GM23338 (cell line): ENCODE data around the gene UCK1. TPM values are rescaled to one million over a fixed set of nuclear protein-coding genes. Genes with fewer than 3 reads are reported as not detected.

ENCODE experiments used
- ATAC-seq: fragments of 200-7000 bp; cut with Tn5 transposase; 3 replicates; pipeline ENCODE4 v1.9.1; 2020
- DNase-seq: peaks from one replicate; pipeline ENCODE4 v3.0.0-alpha.2; 2015; ENCODE audit warnings: low spot score
- H2AFZ ChIP-seq: fragments of 200-600 bp; sonication (generic); 2 replicates; pipeline ENCODE4 v1.8.0; 2016; ENCODE audit warnings: antibody characterized with exemption, mild to moderate bottlenecking, moderate library complexity
- H3F3A ChIP-seq: fragments of 200-600 bp; sonication (generic); replicated peaks from 2 replicates; pipeline ENCODE4 v1.8.0; 2017; ENCODE audit warnings: antibody characterized with exemption, mixed run types, low read depth
- H3K27ac ChIP-seq: fragments of 200-600 bp; sonication (generic); 2 replicates; pipeline ENCODE4 v1.6.1; 2016; ENCODE audit warnings: low read depth
- H3K27me3 ChIP-seq: fragments of 200-600 bp; sonication (generic); 2 replicates; pipeline ENCODE4 v1.8.0; 2016; ENCODE audit warnings: mild to moderate bottlenecking, mixed run types, moderate library complexity; ENCODE audit not compliant: insufficient read depth
- H3K36me3 ChIP-seq: fragments of 200-600 bp; sonication (generic); 2 replicates; pipeline ENCODE4 v1.8.0; 2016; ENCODE audit warnings: mild to moderate bottlenecking; ENCODE audit not compliant: insufficient read depth
- H3K4me1 ChIP-seq: fragments of 200-600 bp; sonication (generic); 2 replicates; pipeline ENCODE4 v1.8.0; 2016; ENCODE audit warnings: mild to moderate bottlenecking, moderate library complexity; ENCODE audit not compliant: insufficient read depth
- H3K4me2 ChIP-seq: fragments of 200-600 bp; sonication (generic); 2 replicates; pipeline ENCODE4 v1.7.1; 2017; ENCODE audit warnings: mixed run types
- H3K4me3 ChIP-seq: fragments of 200-600 bp; sonication (generic); 2 replicates; pipeline ENCODE4 v1.6.1; 2016; ENCODE audit warnings: mixed run types
- H3K79me2 ChIP-seq: fragments of 200-600 bp; sonication (generic); replicated peaks from 2 replicates; pipeline ENCODE4 v1.8.0; 2017; ENCODE audit warnings: mild to moderate bottlenecking; ENCODE audit not compliant: insufficient read depth
- H3K9me2 ChIP-seq: fragments of 200-600 bp; sonication (generic); 2 replicates; pipeline ENCODE4 v1.8.0; 2017; ENCODE audit not compliant: insufficient read depth
- H4K20me1 ChIP-seq: fragments of 200-600 bp; sonication (generic); replicated peaks from 2 replicates; pipeline ENCODE4 v1.8.0; 2017; ENCODE audit warnings: mild to moderate bottlenecking; ENCODE audit not compliant: insufficient read depth
- H3K27ac Mint-ChIP-seq: 2 replicates; pipeline ENCODE4 v1.8.0; 2020; ENCODE audit warnings: inconsistent platforms, mild to moderate bottlenecking, moderate library complexity, mixed read lengths
- H3K27me3 Mint-ChIP-seq: 3 replicates; pipeline ENCODE4 v1.8.0; 2022; ENCODE audit warnings: low read depth, mild to moderate bottlenecking, moderate library complexity, mixed read lengths, inconsistent platforms; ENCODE audit not compliant: insufficient read depth, poor library complexity
- H3K36me3 Mint-ChIP-seq: 3 replicates; pipeline ENCODE4 v1.8.0; 2021; ENCODE audit warnings: low read depth, mild to moderate bottlenecking, inconsistent platforms, moderate library complexity, mixed read lengths
- H3K4me1 Mint-ChIP-seq: 3 replicates; pipeline ENCODE4 v1.8.0; 2020; ENCODE audit warnings: mild to moderate bottlenecking, inconsistent platforms, mixed read lengths
- H3K4me3 Mint-ChIP-seq: 3 replicates; pipeline ENCODE4 v1.8.0; 2021; ENCODE audit warnings: moderate library complexity, mild to moderate bottlenecking, inconsistent platforms, mixed read lengths
- H3K9me3 Mint-ChIP-seq: 3 replicates; pipeline ENCODE4 v1.8.0; 2020; ENCODE audit warnings: moderate library complexity, mild to moderate bottlenecking, inconsistent platforms, mixed read lengths
- CREB1 ChIP-seq: fragments of 250-450 bp; sonication (Bioruptor Pico); IDR thresholded peaks from 2 replicates; pipeline ENCODE4 v1.5.0; 2020; ENCODE audit warnings: low read depth, mild to moderate bottlenecking, moderate library complexity
- EZH2phosphoT487 ChIP-seq: fragments of 200-600 bp; sonication (generic); IDR thresholded peaks from one replicate; pipeline ENCODE4 v1.8.1; 2018; ENCODE audit warnings: antibody characterized with exemption; ENCODE audit not compliant: unreplicated experiment
- NANOG ChIP-seq: IDR thresholded peaks from 2 replicates; pipeline ENCODE4 v1.6.1; 2016; ENCODE audit warnings: antibody characterized with exemption, borderline replicate concordance
- STAT1 ChIP-seq: IDR thresholded peaks from one replicate; pipeline ENCODE4 v1.6.1; 2016; ENCODE audit warnings: antibody characterized with exemption; ENCODE audit not compliant: unreplicated experiment
- polyA plus RNA-seq: library from polyadenylated mRNA; unstranded; fragments of >200 nt; fragmentation: Nextera tagmentation; extraction: Ambion mirVana; gene quantifications from 2 replicates; pipeline ENCODE4 v1.2.1, GENCODE V29; 2016
- total RNA-seq: library from RNA; depleted of rRNA; stranded (reverse); fragments of >200 nt; shearing (Covaris generic); gene quantifications from 2 replicates; pipeline ENCODE4 v1.2.3, GENCODE V29; 2014
- TF ChIP-seq, protein P1 (sequence below): IDR thresholded peaks from one replicate; pipeline ENCODE4 v1.6.1; 2018; ENCODE audit warnings: antibody characterized with exemption; ENCODE audit not compliant: unreplicated experiment
- TF ChIP-seq, protein P2 (sequence below), 2 experiments: fragments of 200-600 bp in 1 of 2; sonication (generic) in 1 of 2; conservative IDR thresholded peaks; 2 replicates each; pipeline versions ENCODE4 v1.5.1 to v1.6.1; 2016 to 2017; ENCODE audit warnings: antibody characterized with exemption in 2 of 2, low read depth in 2 of 2, mild to moderate bottlenecking in 2 of 2, moderate library complexity in 1 of 2

Gene UCK1
- total and polyA plus RNA-seq, 2 experiments from 2014 or later = 23.4 to 35.9 TPM

- Histone ChIP-seq H3K27ac (0 out of 2 replicates have a peak overlapping the region, but pooled peaks have one; percentile 50), H4K20me1 (peaks cover 15% of the 10 kb centered on the region), H3K79me2 (peaks cover 39% of the 10 kb centered on the region), H3K9me2 (no peaks in the 10 kb centered on the region), H3K4me1 (no peaks in the 10 kb centered on the region), H3F3A (peaks cover 52% of the 10 kb centered on the region), H3K4me2 (no peak overlapping the region), H3K4me3 (no peak overlapping the region), H3K27me3 (no peaks in the 10 kb centered on the region), H2AFZ (no peak overlapping the region), H3K36me3 (peaks cover 82% of the 10 kb centered on the region)
- no peak for DNase-seq
- TF ChIP-seq CREB1 (CRISPR knock-in tag) = no peak
- no peak for TF ChIP-seq EZH2phosphoT487
- TF ChIP-seq NANOG = no peak
- TF ChIP-seq, protein P1, sequence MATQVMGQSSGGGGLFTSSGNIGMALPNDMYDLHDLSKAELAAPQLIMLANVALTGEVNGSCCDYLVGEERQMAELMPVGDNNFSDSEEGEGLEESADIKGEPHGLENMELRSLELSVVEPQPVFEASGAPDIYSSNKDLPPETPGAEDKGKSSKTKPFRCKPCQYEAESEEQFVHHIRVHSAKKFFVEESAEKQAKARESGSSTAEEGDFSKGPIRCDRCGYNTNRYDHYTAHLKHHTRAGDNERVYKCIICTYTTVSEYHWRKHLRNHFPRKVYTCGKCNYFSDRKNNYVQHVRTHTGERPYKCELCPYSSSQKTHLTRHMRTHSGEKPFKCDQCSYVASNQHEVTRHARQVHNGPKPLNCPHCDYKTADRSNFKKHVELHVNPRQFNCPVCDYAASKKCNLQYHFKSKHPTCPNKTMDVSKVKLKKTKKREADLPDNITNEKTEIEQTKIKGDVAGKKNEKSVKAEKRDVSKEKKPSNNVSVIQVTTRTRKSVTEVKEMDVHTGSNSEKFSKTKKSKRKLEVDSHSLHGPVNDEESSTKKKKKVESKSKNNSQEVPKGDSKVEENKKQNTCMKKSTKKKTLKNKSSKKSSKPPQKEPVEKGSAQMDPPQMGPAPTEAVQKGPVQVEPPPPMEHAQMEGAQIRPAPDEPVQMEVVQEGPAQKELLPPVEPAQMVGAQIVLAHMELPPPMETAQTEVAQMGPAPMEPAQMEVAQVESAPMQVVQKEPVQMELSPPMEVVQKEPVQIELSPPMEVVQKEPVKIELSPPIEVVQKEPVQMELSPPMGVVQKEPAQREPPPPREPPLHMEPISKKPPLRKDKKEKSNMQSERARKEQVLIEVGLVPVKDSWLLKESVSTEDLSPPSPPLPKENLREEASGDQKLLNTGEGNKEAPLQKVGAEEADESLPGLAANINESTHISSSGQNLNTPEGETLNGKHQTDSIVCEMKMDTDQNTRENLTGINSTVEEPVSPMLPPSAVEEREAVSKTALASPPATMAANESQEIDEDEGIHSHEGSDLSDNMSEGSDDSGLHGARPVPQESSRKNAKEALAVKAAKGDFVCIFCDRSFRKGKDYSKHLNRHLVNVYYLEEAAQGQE = no peak
- TF ChIP-seq, protein P2, sequence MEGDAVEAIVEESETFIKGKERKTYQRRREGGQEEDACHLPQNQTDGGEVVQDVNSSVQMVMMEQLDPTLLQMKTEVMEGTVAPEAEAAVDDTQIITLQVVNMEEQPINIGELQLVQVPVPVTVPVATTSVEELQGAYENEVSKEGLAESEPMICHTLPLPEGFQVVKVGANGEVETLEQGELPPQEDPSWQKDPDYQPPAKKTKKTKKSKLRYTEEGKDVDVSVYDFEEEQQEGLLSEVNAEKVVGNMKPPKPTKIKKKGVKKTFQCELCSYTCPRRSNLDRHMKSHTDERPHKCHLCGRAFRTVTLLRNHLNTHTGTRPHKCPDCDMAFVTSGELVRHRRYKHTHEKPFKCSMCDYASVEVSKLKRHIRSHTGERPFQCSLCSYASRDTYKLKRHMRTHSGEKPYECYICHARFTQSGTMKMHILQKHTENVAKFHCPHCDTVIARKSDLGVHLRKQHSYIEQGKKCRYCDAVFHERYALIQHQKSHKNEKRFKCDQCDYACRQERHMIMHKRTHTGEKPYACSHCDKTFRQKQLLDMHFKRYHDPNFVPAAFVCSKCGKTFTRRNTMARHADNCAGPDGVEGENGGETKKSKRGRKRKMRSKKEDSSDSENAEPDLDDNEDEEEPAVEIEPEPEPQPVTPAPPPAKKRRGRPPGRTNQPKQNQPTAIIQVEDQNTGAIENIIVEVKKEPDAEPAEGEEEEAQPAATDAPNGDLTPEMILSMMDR (conservative IDR thresholded peaks at IDR 0.05; ENCODE audit: low read depth in 2 of 2) = no peak
- peak overlapping the region; percentile 68; the same call in 1 of the 2 replicates for H3K27ac Mint-ChIP-seq
- H3K9me3 Mint-ChIP-seq = no peaks in the 10 kb centered on the region
- peak; percentile 8 for ATAC-seq
- H3K4me1 Mint-ChIP-seq = 0 out of 3 replicates have a peak, but pooled peaks cover 2% of the 10 kb centered on the region
- H3K36me3 Mint-ChIP-seq = peaks cover 96% of the 10 kb centered on the region
- H3K4me3 Mint-ChIP-seq = no peak overlapping the region
- H3K27me3 Mint-ChIP-seq = peaks cover 37% of the 10 kb centered on the region
Measured at GRCh38 chr9:131477816-131478419, 53.1 kb downstream of the UCK1 start.

- Mint-ChIP-seq H3K36me3 (peaks cover 96% of the 10 kb centered on the region), H3K27me3 (peaks cover 37% of the 10 kb centered on the region), H3K4me3 (no peak overlapping the region), H3K4me1 (0 out of 3 replicates have a peak, but pooled peaks cover 2% of the 10 kb centered on the region), H3K9me3 (no peaks in the 10 kb centered on the region; the same call in 2 of the 3 replicates), H3K27ac (no peak overlapping the region)
- Histone ChIP-seq H4K20me1 (peaks cover 20% of the 10 kb centered on the region), H3K27me3 (no peaks in the 10 kb centered on the region), H3F3A (peaks cover 52% of the 10 kb centered on the region), H3K4me2 (no peak overlapping the region), H3K27ac (no peak overlapping the region), H3K79me2 (peaks cover 45% of the 10 kb centered on the region), H3K36me3 (peaks cover 83% of the 10 kb centered on the region), H3K9me2 (no peaks in the 10 kb centered on the region), H3K4me3 (no peak overlapping the region), H3K4me1 (no peaks in the 10 kb centered on the region), H2AFZ (no peak overlapping the region)
- no peak for ATAC-seq
- no peak for DNase-seq
- no peak for TF ChIP-seq CREB1 (CRISPR knock-in tag)
- TF ChIP-seq NANOG = no peak
- no peak for TF ChIP-seq STAT1
Measured at GRCh38 chr9:131477367-131477766, 53.7 kb downstream of the UCK1 start.
